Right hindlimb (tissue), 1 donor: ENCODE data around the gene ARHGEF4.

Experiments used
- DNase-seq: peaks from one replicate; pipeline ENCODE4 v3.0.0-alpha.2; 2018

Gene ARHGEF4

DNA sequence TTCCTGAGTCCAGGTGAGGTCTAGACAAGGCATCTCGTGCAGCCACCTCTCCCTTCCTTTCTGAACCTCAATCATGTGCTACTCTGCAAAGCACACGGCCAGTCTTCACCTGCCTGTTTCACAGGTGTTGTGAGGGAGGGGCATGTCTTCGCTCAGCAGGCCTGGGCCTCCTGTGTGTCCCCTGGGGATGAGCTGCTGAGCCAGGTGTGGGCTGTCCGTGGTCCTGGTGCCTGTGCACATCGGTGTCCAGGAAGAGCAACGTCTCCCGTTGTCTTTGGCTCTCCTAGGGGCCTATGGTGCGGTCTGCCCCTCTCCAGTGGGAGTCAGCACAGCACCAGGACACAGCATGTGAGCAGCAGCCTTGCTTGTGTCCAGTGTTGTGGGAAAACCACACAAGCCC lies 16.7 kb downstream of the ARHGEF4 start:
- DNase-seq = no peak

DNA sequence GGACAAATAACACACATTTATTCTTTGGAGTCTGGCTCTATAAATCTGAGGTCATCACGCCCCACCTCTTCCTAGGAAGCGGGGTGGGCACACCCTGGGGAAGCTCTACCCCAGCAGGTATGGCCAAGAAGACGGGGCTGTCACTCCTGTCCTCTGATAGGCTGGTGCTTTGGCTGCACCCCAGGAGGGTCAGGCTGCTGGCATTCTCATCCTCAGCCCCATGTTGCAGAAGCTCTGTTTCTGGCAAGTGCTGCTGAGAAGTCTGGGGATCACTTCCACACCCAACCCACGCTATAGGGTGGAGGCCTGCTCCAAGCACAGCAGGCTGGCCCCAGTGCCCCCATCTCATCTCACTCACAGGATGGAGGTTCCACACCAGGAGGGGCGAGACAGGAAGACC lies 17.6 kb downstream of the ARHGEF4 start:
- no peak for DNase-seq

- DNase-seq = peak; percentile 5
Observed at GRCh38 chr2:130864830-130865800, 28.4 kb downstream of the ARHGEF4 start.

GRCh38 chr2:130869441-130870160 lies 32.9 kb downstream of the ARHGEF4 start:
- no peak for DNase-seq

GRCh38 chr2:130870161-130870485 lies 33.4 kb downstream of the ARHGEF4 start:
- no peak for DNase-seq

GRCh38 chr2:130870779-130871178 lies 34.1 kb downstream of the ARHGEF4 start:
- DNase-seq = no peak

GRCh38 chr2:130871843-130872740 lies 35.4 kb downstream of the ARHGEF4 start:
- DNase-seq = no peak

GRCh38 chr2:130872741-130873125 lies 36.0 kb downstream of the ARHGEF4 start:
- no peak for DNase-seq

- peak; percentile 79 for DNase-seq
Observed at GRCh38 chr2:130873700-130874346, 37.1 kb downstream of the ARHGEF4 start.

DNA sequence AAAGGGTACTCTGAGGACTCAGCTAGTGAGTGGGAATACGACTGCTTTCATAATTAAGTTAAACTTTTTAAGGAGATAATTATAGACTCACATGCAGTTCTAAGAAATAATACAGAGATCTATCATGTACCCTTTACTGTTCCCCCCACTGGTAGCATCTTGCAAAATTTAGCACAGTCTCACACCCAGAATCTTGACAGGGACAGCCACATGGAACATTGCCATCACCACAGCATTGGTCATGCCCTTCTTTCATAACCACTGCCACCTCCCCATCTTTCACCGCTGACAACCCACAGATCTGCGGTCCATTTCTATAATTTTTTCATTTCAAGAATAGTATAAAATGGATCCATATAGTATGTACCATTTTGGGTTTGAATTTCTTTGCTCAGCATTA lies 37.8 kb downstream of the ARHGEF4 start:
- no peak for DNase-seq

GRCh38 chr2:130875935-130876334 lies 39.2 kb downstream of the ARHGEF4 start:
- no peak for DNase-seq

- DNase-seq = no peak
Observed at GRCh38 chr2:130877258-130877657, 40.5 kb downstream of the ARHGEF4 start.

- no peak for DNase-seq
Observed at GRCh38 chr2:130878316-130878715, 41.6 kb downstream of the ARHGEF4 start.

DNA sequence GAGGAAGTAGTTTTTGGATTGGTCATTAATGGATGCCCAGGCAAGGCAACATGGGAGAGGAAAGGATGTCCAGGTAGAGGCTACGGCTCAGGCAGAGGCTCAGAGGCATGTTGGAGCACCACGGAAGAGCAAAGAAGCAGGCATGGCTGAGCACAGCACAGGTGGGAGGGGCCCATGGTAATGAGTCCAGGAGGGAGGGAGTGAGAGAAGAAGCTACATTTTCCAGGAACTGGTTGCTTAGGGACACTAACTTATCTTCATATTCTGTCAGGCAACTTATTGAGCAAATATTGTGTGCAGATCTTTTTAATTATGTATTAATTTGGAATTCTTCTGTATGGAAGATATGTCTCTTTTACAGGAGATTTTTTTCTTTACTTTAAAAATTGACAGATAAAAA lies 42.2 kb downstream of the ARHGEF4 start:
- no peak for DNase-seq

DNA sequence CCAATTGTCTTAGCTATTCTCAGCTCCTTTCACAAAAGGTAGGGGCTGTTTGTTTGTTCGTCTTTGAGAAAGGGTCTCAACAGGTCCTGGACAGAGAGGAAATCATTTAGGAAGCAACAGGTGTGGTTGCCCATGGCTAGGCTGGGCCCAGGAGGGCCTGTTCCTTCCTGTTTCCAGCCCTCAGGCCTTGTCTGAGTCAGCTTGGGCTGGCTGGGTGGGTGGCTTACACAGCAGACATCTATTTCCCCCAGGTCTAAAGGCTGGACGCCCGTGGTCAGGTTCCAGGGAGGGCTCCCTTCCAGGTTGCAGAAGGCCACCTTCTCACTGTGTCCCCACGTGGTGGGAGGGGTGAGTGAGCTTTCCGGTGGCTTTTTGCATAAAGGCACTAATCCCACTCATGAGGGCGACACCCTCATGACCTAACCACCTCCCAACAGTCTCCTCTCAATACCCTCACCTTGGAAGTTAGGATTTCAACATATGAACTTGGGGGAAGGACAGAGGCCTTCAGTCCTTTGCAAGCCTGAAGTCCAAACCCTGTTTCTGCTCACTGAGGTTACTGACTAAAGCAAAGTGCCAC lies 45.5 kb downstream of the ARHGEF4 start:
- no peak for DNase-seq

DNA sequence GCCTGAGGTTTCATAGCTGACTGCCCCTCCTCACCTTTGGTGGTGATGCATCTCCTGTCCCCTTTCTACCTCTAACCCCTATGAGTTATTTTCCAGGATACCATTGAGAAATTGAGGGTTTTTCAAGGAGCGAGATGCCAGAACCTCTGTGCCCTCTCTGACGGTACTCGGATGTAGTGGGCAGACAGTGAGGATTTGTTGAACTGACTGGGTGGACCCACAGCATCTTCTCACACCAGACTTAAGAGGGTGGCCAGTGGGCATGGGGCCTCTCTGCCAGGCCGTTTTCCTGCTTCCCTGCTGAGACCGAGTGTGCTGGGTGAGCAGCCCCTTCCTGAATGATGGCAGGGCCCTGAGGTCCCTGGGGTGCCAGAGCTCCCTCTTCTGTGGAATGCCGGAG lies 46.3 kb downstream of the ARHGEF4 start:
- DNase-seq = no peak

DNA sequence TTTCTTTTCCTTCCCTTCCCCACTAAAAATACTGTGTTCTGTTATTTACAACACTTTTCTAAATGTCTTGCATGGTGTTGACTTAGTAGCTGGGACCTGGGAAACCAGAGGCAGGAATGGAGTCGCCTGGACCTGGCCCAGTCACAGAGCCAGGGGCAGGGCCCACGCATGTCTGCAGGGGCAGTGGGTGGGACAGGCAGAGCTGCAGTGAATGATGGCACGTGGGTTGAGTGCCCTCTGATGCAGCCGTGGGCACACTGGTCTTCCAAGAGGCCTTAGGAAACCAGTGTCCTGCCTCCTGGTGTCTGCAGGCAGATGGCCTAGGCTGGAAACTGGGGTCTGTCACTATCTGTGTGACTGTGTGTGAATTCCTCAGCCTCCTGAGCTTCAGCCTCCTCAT lies 46.8 kb downstream of the ARHGEF4 start:
- DNase-seq = no peak

- no peak for DNase-seq
Observed at GRCh38 chr2:130884013-130884412, 47.3 kb downstream of the ARHGEF4 start.

GRCh38 chr2:130884503-130884902 lies 47.8 kb downstream of the ARHGEF4 start:
- DNase-seq = no peak

GRCh38 chr2:130887643-130888042 lies 50.9 kb downstream of the ARHGEF4 start:
- no peak for DNase-seq

GRCh38 chr2:130890941-130891669 lies 54.4 kb downstream of the ARHGEF4 start:
- no peak for DNase-seq

- no peak for DNase-seq
Observed at GRCh38 chr2:130891966-130892365, 55.3 kb downstream of the ARHGEF4 start.
